H1 (cell line): ENCODE measurements around the gene RMRP. TPM values are rescaled to one million over a fixed set of nuclear protein-coding genes. Genes with fewer than 3 reads are reported as not detected.

Source experiments
- CTCF ChIA-PET: fragments of 300-600 bp; sonication (Branson Sonifier 250); formaldehyde crosslinking; loops from one replicate; lab custom pipeline; 2021; ENCODE audit not compliant: partially characterized antibody; lab: Charles Lee
- POLR2A ChIA-PET: fragments of 300-600 bp; sonication (Branson Sonifier 250); formaldehyde crosslinking; loops from one replicate; lab custom pipeline; 2021; ENCODE audit warnings: inconsistent platforms; ENCODE audit not compliant: partially characterized antibody; lab: Charles Lee
- DNase-seq, 2 experiments: peaks; one replicate each; pipeline versions ENCODE4 v3.0.0 to v3.0.0-alpha.2; 2010 to 2022; ENCODE audit warnings: low spot score in 2 of 2, low read depth in 1 of 2, mixed read lengths in 1 of 2
- FAIRE-seq: peaks from 2 replicates; lab custom pipeline; 2011; peaks lifted over from hg19 to GRCh38; lab: Jason Lieb, UNC
- H2AFZ ChIP-seq: 2 replicates; pipeline ENCODE4 v1.8.1; 2012; ENCODE audit warnings: low read length, inconsistent platforms
- H2AK5ac ChIP-seq: 2 replicates; pipeline ENCODE4 v1.6.1; 2013; ENCODE audit warnings: low read depth, low read length
- H2BK120ac ChIP-seq: replicated peaks from 2 replicates; pipeline ENCODE3; 2013; ENCODE audit warnings: low read depth, low read length, inconsistent platforms
- H2BK12ac ChIP-seq: 2 replicates; pipeline ENCODE4 v1.6.1; 2013; ENCODE audit warnings: low read depth, low read length
- H2BK15ac ChIP-seq: 2 replicates; pipeline ENCODE4 v1.6.1; 2013; ENCODE audit warnings: low read length
- H2BK20ac ChIP-seq: 2 replicates; pipeline ENCODE4 v1.6.1; 2013; ENCODE audit warnings: low read length
- H2BK5ac ChIP-seq: 2 replicates; pipeline ENCODE4 v1.6.1; 2013; ENCODE audit warnings: low read depth, low read length
- H3K14ac ChIP-seq: 2 replicates; pipeline ENCODE4 v1.6.1; 2013; ENCODE audit warnings: inconsistent platforms; ENCODE audit not compliant: insufficient read length
- H3K18ac ChIP-seq: 2 replicates; pipeline ENCODE4 v1.6.1; 2013; ENCODE audit warnings: low read length; ENCODE audit errors: extremely low read depth
- H3K23ac ChIP-seq: 2 replicates; pipeline ENCODE4 v1.6.1; 2013; ENCODE audit warnings: inconsistent platforms; ENCODE audit not compliant: insufficient read length
- H3K23me2 ChIP-seq: 2 replicates; pipeline ENCODE4 v1.6.1; 2013; ENCODE audit warnings: low read depth, low read length
- H3K27ac ChIP-seq: 2 replicates; pipeline ENCODE4 v1.6.1; 2011; ENCODE audit warnings: low read depth, low read length, inconsistent platforms
- H3K27me3 ChIP-seq, 4 experiments: replicated peaks in 1 of 4; 1 replicate in 1 of 4; 2 replicates in 3 of 4; pipeline versions ENCODE4 v1.6.1 to v1.8.1; 2011 to 2013; ENCODE audit warnings: low read length in 3 of 4, mild to moderate bottlenecking in 3 of 4, inconsistent platforms in 2 of 4, mixed read lengths in 2 of 4, moderate library complexity in 1 of 4; ENCODE audit not compliant: control insufficient read depth in 3 of 4, insufficient read depth in 3 of 4; ENCODE audit errors: extremely low read depth in 1 of 4
- H3K36me3 ChIP-seq, 4 experiments: 2 replicates each; pipeline versions ENCODE4 v1.6.1 to v1.8.1; 2011 to 2013; ENCODE audit warnings: mild to moderate bottlenecking in 4 of 4, low read length in 3 of 4, moderate library complexity in 2 of 4, control low read depth in 1 of 4, inconsistent platforms in 1 of 4; ENCODE audit not compliant: insufficient read depth in 4 of 4, control insufficient read depth in 2 of 4
- H3K4ac ChIP-seq: replicated peaks from 2 replicates; pipeline ENCODE3; 2013; ENCODE audit warnings: low read length, low read depth, mixed read lengths, inconsistent platforms; ENCODE audit not compliant: insufficient read length
- H3K4me1 ChIP-seq, 4 experiments: replicated peaks in 1 of 4; 1 replicate in 1 of 4; 2 replicates in 3 of 4; pipeline versions ENCODE4 v1.6.1 to v1.8.1; 2011 to 2013; ENCODE audit warnings: low read length in 3 of 4, inconsistent platforms in 2 of 4, mixed read lengths in 1 of 4; ENCODE audit not compliant: insufficient read depth in 4 of 4, control insufficient read depth in 3 of 4
- H3K4me2 ChIP-seq, 2 experiments: 2 replicates each; pipeline versions ENCODE4 v1.6.1 to v1.8.1; 2011 to 2013; ENCODE audit warnings: low read depth in 2 of 2, low read length in 2 of 2, control low read depth in 1 of 2, inconsistent platforms in 1 of 2, mild to moderate bottlenecking in 1 of 2; ENCODE audit not compliant: insufficient read depth in 1 of 2
- H3K4me3 ChIP-seq, 4 experiments: fragments of 200-600, 300-600 bp in 1 of 4; sonication (generic), shearing (Covaris generic), sonication (Bioruptor Twin) in 1 of 4; 2 replicates each; pipeline versions ENCODE4 v1.5.1 to v1.8.1; 2011 to 2016; ENCODE audit warnings: low read length in 4 of 4, low read depth in 3 of 4, control low read depth in 2 of 4, inconsistent platforms in 2 of 4, mild to moderate bottlenecking in 2 of 4, mixed read lengths in 1 of 4, moderate library complexity in 1 of 4; ENCODE audit not compliant: insufficient read depth in 2 of 4; ENCODE audit errors: extremely low read depth in 1 of 4
- H3K56ac ChIP-seq: replicated peaks from 2 replicates; pipeline ENCODE3; 2013; ENCODE audit warnings: low read depth, mild to moderate bottlenecking, mixed read lengths, low read length, inconsistent platforms; ENCODE audit not compliant: insufficient read length
- H3K79me1 ChIP-seq: 2 replicates; pipeline ENCODE4 v1.6.1; 2013; ENCODE audit warnings: low read depth, low read length, control low read depth
- H3K79me2 ChIP-seq, 2 experiments: 2 replicates each; pipeline versions ENCODE4 v1.6.1 to v1.8.1; 2012 to 2013; ENCODE audit warnings: low read length in 2 of 2, mild to moderate bottlenecking in 2 of 2, inconsistent platforms in 1 of 2; ENCODE audit not compliant: insufficient read depth in 2 of 2, control insufficient read depth in 1 of 2
- H3K9ac ChIP-seq, 4 experiments: replicated peaks in 1 of 4; 1 replicate in 1 of 4; 2 replicates in 3 of 4; pipeline versions ENCODE4 v1.6.1 to v1.8.1; 2011 to 2013; ENCODE audit warnings: low read depth in 3 of 4, low read length in 3 of 4, control low read depth in 2 of 4, mild to moderate bottlenecking in 2 of 4, moderate library complexity in 2 of 4, inconsistent platforms in 1 of 4; ENCODE audit errors: extremely low read depth in 1 of 4
- H3K9me3 ChIP-seq, 2 experiments: 2 replicates each; pipeline versions ENCODE4 v1.6.1 to v1.8.1; 2012 to 2013; ENCODE audit warnings: mild to moderate bottlenecking in 2 of 2, moderate library complexity in 2 of 2, control low read depth in 1 of 2, inconsistent platforms in 1 of 2, low read depth in 1 of 2, low read length in 1 of 2, mixed read lengths in 1 of 2; ENCODE audit not compliant: insufficient read depth in 2 of 2
- H4K20me1 ChIP-seq, 2 experiments: replicated peaks in 1 of 2; 2 replicates each; pipeline versions ENCODE3 to v1.8.1; 2011 to 2013; ENCODE audit warnings: inconsistent platforms in 2 of 2, low read length in 2 of 2, mild to moderate bottlenecking in 1 of 2; ENCODE audit not compliant: insufficient read depth in 2 of 2, control insufficient read depth in 1 of 2
- H4K5ac ChIP-seq: 2 replicates; pipeline ENCODE4 v1.6.1; 2013; ENCODE audit warnings: low read length, low read depth, mixed read lengths, inconsistent platforms; ENCODE audit not compliant: insufficient read length
- H4K8ac ChIP-seq: 2 replicates; pipeline ENCODE4 v1.8.0; 2013; ENCODE audit warnings: mild to moderate bottlenecking, moderate library complexity, low read length, inconsistent platforms; ENCODE audit not compliant: insufficient read depth; ENCODE audit errors: extremely low read depth
- H4K91ac ChIP-seq: replicated peaks from 2 replicates; pipeline ENCODE3; 2013; ENCODE audit warnings: low read length, mixed read lengths, inconsistent platforms; ENCODE audit not compliant: insufficient read length
- E2F6 ChIP-seq: IDR thresholded peaks from 2 replicates; pipeline ENCODE4 v1.6.1; 2012; ENCODE audit warnings: inconsistent platforms
- EP300 ChIP-seq, 2 experiments: IDR thresholded peaks; 1 replicate in 1 of 2; 2 replicates in 1 of 2; pipeline ENCODE4 v1.6.1; 2011 to 2012; ENCODE audit warnings: low read depth in 2 of 2, low read length in 2 of 2, mild to moderate bottlenecking in 2 of 2, borderline replicate concordance in 1 of 2, inconsistent platforms in 1 of 2, moderate library complexity in 1 of 2
- JUND ChIP-seq: IDR thresholded peaks from 2 replicates; pipeline ENCODE4 v1.6.1; 2011; ENCODE audit warnings: mild to moderate bottlenecking, improper control_type of control experiment, low read length
- POLR2A ChIP-seq, 2 experiments: IDR thresholded peaks; 1 replicate in 1 of 2; 2 replicates in 1 of 2; pipeline ENCODE4 v1.6.1; 2011; ENCODE audit warnings: low read depth in 2 of 2, low read length in 2 of 2, mild to moderate bottlenecking in 2 of 2; ENCODE audit errors: control extremely low read depth in 1 of 2
- SP1 ChIP-seq: IDR thresholded peaks from 2 replicates; pipeline ENCODE4 v1.6.1; 2011; ENCODE audit warnings: low read depth, low read length
- SP4 ChIP-seq: IDR thresholded peaks from 2 replicates; pipeline ENCODE4 v1.6.1; 2012; ENCODE audit warnings: low read length, inconsistent platforms
- SUZ12 ChIP-seq: fragments of 200-600 bp; sonication (generic); IDR thresholded peaks from 2 replicates; pipeline ENCODE4 v1.6.1; 2012; ENCODE audit warnings: mild to moderate bottlenecking, inconsistent platforms, low read length, moderate library complexity, mixed read lengths
- USF2 ChIP-seq: IDR thresholded peaks from 2 replicates; pipeline ENCODE4 v1.6.1; 2011; ENCODE audit warnings: low read length, improper control_type of control experiment
- YY1 ChIP-seq: IDR thresholded peaks from 2 replicates; pipeline ENCODE4 v1.6.1; 2011; ENCODE audit warnings: low read depth, mild to moderate bottlenecking, low read length
- WGBS, 2 experiments: shearing (Covaris generic) in 1 of 2; methylation state at CpG; one replicate each; pipeline versions ENCODE4 v1.1.6 to v1.1.7; 2013 to 2015; ENCODE audit warnings: low lambda C conversion rate in 2 of 2, mixed read lengths in 2 of 2, inconsistent platforms in 1 of 2, low coverage in 1 of 2, missing lambda C conversion rate in 1 of 2; ENCODE audit not compliant: insufficient replicate concordance in 2 of 2, insufficient coverage in 1 of 2, insufficient read length in 1 of 2; ENCODE audit errors: extremely low coverage in 1 of 2, missing lambda C conversion rate in 1 of 2; 5-methylcytosine and 5-hydroxymethylcytosine counted together
- polyA plus RNA-seq, 7 experiments: library from polyadenylated mRNA; depleted of rRNA in 3 of 7; stranded (reverse) in 5 of 7; unstranded in 2 of 7; fragments of >200 nt in 5 of 7; fragments of 200-250 nt in 2 of 7; gene quantifications; 1 replicate in 5 of 7; 2 replicates in 1 of 7; 4 replicates in 1 of 7; pipeline versions ENCODE4 v1.2.1 to v1.2.3, GENCODE V29; 2011 to 2013; ENCODE audit warnings: missing spikeins in 2 of 7, mixed read lengths in 2 of 7
- total RNA-seq: library from RNA; stranded (reverse); fragmentation: NEBNext Ultra II Directional; extraction: Animal tissue kit (Norgen Biotek cat#: 25700); gene quantifications from 2 replicates; pipeline ENCODE4 v1.2.1, GENCODE V29; 2021

RMRP gene
- total and polyA plus RNA-seq, 2 of the 8 experiments (the other 6 are each of a cell fraction or from before 2014, with no cell fraction given): 169 to 14,987 TPM

DNA sequence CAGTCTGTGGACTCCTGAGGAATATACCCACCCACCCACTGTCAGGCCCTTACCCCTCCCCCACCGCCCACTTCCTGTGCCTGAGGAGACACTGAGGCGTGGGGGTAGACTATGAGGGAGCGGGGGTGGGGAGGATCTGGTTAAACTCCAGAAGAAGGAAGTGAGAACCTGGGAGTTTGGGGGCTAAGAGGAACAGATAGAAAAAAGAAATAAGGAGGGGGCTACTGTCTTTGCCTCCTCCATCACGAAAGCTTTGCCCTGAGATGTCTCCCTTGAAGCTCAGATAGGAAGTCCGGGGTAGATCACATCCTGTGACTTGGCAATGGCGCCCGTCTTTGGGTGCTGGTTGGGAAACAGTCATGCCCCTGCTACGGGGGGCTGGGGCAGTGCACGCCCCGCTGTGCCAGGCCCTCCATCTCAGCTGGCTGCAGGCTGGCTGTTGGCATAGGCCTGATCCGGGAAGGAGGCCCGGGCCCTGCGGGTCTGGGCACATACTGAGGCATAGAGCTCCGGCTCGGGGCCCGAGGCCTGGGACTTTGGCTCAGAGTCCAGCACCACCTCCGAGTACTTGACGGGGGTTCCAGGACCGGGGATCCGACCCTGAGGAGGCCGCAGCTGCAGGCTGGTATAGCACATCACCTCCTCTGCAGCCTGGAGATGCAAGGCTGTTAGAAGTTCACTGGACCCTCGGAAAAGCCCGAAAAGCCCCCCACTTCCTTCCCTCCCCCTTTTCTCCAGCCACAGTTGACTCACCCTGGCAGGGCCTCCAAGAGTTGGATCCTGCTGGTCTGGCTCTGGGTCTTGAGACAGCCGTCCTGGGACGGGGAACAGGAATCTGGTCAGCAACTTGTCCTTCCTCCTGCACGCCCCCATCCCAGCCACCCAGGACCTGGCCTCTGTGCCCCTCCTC lies 8.1 kb downstream of the RMRP start:
- DNase-seq (no peak), FAIRE-seq (no peak)
- Histone ChIP-seq H2BK12ac (peak overlapping the region; percentile 50; the same call in 1 of the 2 replicates), H3K79me1 (no peaks in the 10 kb centered on the region), H3K18ac (no peak overlapping the region), H4K20me1 (no peaks in the 10 kb centered on the region), H3K4me1 (peaks cover 0 to 17% (median 12%) of the 10 kb centered on the region in 4 experiments; a peak in 5 of 7 replicates), H3K9ac (no peak overlapping the region), H3K27ac (no peak overlapping the region), H2BK15ac (0 out of 2 replicates have a peak overlapping the region, but pooled peaks have one; percentile 72), H3K27me3 (no peaks in the 10 kb centered on the region), H3K4me2 (peak overlapping the region in 1 of 2 experiments; percentile 45; a peak in 1 of 4 replicates), H2AFZ (no peak overlapping the region), H3K79me2 (no peaks in the 10 kb centered on the region), H2AK5ac (0 out of 2 replicates have a peak overlapping the region, but pooled peaks have one; percentile 9), H3K23me2 (peaks cover 10% of the 10 kb centered on the region; the same call in 1 of the 2 replicates), H3K9me3 (no peaks in the 10 kb centered on the region), H2BK20ac (peak overlapping the region; percentile 32; the same call in 1 of the 2 replicates), H3K23ac (no peak overlapping the region), H4K8ac (peak overlapping the region; percentile 9; the same call in 1 of the 2 replicates), H4K5ac (no peak overlapping the region), H2BK5ac (peak overlapping the region; percentile 52; the same call in 1 of the 2 replicates), H3K4ac (no peak overlapping the region), H3K4me3 (no peak overlapping the region; a peak in 1 of 8 replicates), H3K36me3 (no peaks in the 10 kb centered on the region), H3K14ac (no peak overlapping the region), H3K56ac (no peak overlapping the region), H4K91ac (no peak overlapping the region), H2BK120ac (peak overlapping the region; percentile 10)
- 85% methylated on average over 23 of the region's 26 CpGs; no CpG with 5 or more reads in 1 of the 2 experiments for WGBS, 2 experiments
- TF ChIP-seq SUZ12 (no peak), SP4 (no peak), EP300 (IDR thresholded peaks at IDR 0.05; ENCODE audit: borderline replicate concordance in 1 of 2, low read depth in 2 of 2, low read length in 2 of 2) (no peak), JUND (no peak), E2F6 (no peak), YY1 (no peak), USF2 (no peak), POLR2A (IDR thresholded peaks at IDR 0.05; ENCODE audit: control extremely low read depth in 1 of 2, low read depth in 2 of 2, low read length in 2 of 2) (no peak), SP1 (no peak)
- POLR2A ChIA-PET: interaction anchor here (0.5 to 6.2 kb wide), 4 partner anchors 7 to 80 kb away, joined by 3 to 53 read pairs (median 3); partner anchors contain the start of genes CCDC107 and RMRP
- CTCF ChIA-PET: interaction anchor here (0.5 to 8.1 kb wide), 11 partner anchors 11 to 83 kb away, joined by 3 to 149 read pairs (median 20); partner anchors contain the start of genes ARHGEF39, CCDC107, CD72 and RMRP
